Testis (tissue), 2 donors: ENCODE data around the gene FAM162A.

Experiments
- POLR2A ChIP-seq: fragments of 450-650 bp; IDR thresholded peaks from one replicate; pipeline ENCODE4 v1.6.1; 2017; ENCODE audit warnings: antibody characterized with exemption, mild to moderate bottlenecking, moderate library complexity
- TF ChIP-seq, protein P1 (sequence below), 3 experiments: fragments of 450-650 bp in 2 of 3; fragments of 200-600 bp in 1 of 3; sonication (generic) in 1 of 3; IDR thresholded peaks; one replicate each; pipeline ENCODE4 v1.5.1; 2016 to 2019; ENCODE audit warnings: antibody characterized with exemption in 3 of 3, mild to moderate bottlenecking in 2 of 3, moderate library complexity in 1 of 3

GRCh38 chr3:122395582-122395981 is 11.6 kb downstream of the FAM162A start:
- TF ChIP-seq, protein P1, sequence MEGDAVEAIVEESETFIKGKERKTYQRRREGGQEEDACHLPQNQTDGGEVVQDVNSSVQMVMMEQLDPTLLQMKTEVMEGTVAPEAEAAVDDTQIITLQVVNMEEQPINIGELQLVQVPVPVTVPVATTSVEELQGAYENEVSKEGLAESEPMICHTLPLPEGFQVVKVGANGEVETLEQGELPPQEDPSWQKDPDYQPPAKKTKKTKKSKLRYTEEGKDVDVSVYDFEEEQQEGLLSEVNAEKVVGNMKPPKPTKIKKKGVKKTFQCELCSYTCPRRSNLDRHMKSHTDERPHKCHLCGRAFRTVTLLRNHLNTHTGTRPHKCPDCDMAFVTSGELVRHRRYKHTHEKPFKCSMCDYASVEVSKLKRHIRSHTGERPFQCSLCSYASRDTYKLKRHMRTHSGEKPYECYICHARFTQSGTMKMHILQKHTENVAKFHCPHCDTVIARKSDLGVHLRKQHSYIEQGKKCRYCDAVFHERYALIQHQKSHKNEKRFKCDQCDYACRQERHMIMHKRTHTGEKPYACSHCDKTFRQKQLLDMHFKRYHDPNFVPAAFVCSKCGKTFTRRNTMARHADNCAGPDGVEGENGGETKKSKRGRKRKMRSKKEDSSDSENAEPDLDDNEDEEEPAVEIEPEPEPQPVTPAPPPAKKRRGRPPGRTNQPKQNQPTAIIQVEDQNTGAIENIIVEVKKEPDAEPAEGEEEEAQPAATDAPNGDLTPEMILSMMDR (IDR thresholded peaks at IDR 0.05): no peak
- no peak for TF ChIP-seq POLR2A
